Measurements from ENCODE around the gene TNXB.

GRCh38 chr6:32108094-32108627, 977 bp downstream of the TNXB start:
- TF ChIP-seq CTCF (IDR thresholded peaks at IDR 0.05), result no peak
- TF ChIP-seq POLR2A (IDR thresholded peaks at IDR 0.05), result no peak
